Sigmoid colon (tissue), 4 donors: ENCODE results near the gene SUSD6.

Source experiments
- CTCF ChIP-seq, 4 experiments: fragments of 450-650 bp in 3 of 4; fragments of 200-600 bp in 1 of 4; IDR thresholded peaks; one replicate each; pipeline ENCODE4 v1.5.1; 2016 to 2019; ENCODE audit warnings: antibody characterized with exemption in 4 of 4, mild to moderate bottlenecking in 3 of 4, moderate library complexity in 2 of 4
- POLR2A ChIP-seq, 2 donors: fragments of 450-650 bp; IDR thresholded peaks; one replicate each; pipeline ENCODE4 v1.6.1; 2016; ENCODE audit warnings: antibody characterized with exemption in 2 of 2, mild to moderate bottlenecking in 2 of 2, moderate library complexity in 2 of 2
- POLR2AphosphoS5 ChIP-seq, 4 donors: sonication (generic); formaldehyde crosslinking; IDR thresholded peaks; one replicate each; pipeline ENCODE4 v1.6.1; 2017; ENCODE audit warnings: antibody characterized with exemption in 4 of 4

- no peak for TF ChIP-seq POLR2AphosphoS5 (IDR thresholded peaks at IDR 0.05)
- no peak for TF ChIP-seq CTCF (IDR thresholded peaks at IDR 0.05)
- no peak for TF ChIP-seq POLR2A (IDR thresholded peaks at IDR 0.05)
Observed at GRCh38 chr14:69610874-69611171, 573 bp upstream of the SUSD6 start.
